ENCODE measurements around the gene ZNF771.

The ZNF771 gene

GRCh38 chr16:30407102-30407803 is at the start of gene ZNF771:
Gene ZNF771, plus strand, starts transcription at chr16:30407606. Its CDS starts 448 bp downstream, at chr16:30408054.
- no peaks in the 10 kb centered on the region for H3K9me3 Mint-ChIP-seq
- H3K4me3 Mint-ChIP-seq: peak within 1 kb of the TSS; percentile 91 to 98 (median 94)
- peak within 1 kb of the TSS; percentile 72 to 92 (median 87) for H3K27ac Mint-ChIP-seq
- H3K36me3 Mint-ChIP-seq (ENCODE audit: low read depth): peaks cover 9% of the 10 kb centered on the region
- no peaks in the 10 kb centered on the region for H3K27me3 Mint-ChIP-seq (ENCODE audit: low read depth)
- TF ChIP-seq CTCF (IDR thresholded peaks at IDR 0.05; ENCODE audit: unreplicated experiment in 3 of 3): peak in 1 of 3 experiments; percentile 25
- peaks cover 17% of the 10 kb centered on the region for H3K4me1 Mint-ChIP-seq

DNA sequence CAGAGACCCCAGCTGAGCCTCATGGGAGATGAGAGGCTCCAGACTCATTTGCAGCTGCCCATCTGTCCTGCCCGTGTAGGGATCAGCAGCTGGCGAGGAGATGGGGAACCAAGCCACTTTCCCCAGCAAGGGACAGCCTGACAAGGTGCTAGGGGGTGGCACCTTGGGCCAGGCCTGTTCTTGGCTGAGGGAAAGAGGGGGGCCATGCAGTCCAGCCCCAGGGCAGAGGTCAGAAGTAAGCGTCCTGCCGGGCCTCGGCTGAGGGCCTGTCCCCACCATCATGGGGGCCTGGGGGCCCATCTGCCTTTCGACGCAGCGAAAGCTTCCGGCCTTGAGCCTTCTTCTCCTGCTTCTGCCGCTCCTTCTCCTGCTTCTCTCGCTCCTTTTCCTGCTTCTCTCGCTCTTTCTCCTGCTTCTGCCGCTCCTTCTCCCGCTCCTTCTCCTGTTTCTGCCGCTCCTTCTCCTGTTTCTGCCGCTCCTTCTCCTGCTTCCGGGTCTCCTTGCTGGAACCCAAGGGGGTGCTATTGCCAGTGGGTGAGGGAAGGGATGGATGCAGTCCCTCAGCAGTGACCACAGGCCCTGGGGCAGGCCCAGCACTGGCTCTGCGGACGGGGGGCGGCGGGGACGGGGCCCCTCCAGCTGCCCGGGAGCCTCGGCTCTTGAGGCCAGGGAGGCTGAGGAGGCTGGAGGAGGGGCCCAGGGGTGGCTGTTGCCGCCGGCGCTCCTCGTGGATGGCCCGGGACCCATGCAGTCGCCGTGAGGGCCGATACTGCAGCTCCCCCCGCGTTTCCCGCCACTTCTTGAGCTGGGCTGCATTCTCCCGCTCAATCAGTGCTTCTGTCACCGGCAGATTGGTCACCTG is 49.5 kb upstream of the ZNF771 start:
- peak overlapping the region in 1 of 3 experiments; percentile 97 for H3K27ac Mint-ChIP-seq
- H3K27me3 Mint-ChIP-seq (ENCODE audit: low read depth): no peaks in the 10 kb centered on the region
- H3K36me3 Mint-ChIP-seq (ENCODE audit: low read depth): peaks cover 38% of the 10 kb centered on the region
- TF ChIP-seq CTCF (IDR thresholded peaks at IDR 0.05; ENCODE audit: unreplicated experiment in 3 of 3): no peak
- H3K9me3 Mint-ChIP-seq: no peaks in the 10 kb centered on the region
- H3K4me3 Mint-ChIP-seq: peak overlapping the region; percentile 28 to 72 (median 64)
- H3K4me1 Mint-ChIP-seq: peaks cover 18% of the 10 kb centered on the region

DNA sequence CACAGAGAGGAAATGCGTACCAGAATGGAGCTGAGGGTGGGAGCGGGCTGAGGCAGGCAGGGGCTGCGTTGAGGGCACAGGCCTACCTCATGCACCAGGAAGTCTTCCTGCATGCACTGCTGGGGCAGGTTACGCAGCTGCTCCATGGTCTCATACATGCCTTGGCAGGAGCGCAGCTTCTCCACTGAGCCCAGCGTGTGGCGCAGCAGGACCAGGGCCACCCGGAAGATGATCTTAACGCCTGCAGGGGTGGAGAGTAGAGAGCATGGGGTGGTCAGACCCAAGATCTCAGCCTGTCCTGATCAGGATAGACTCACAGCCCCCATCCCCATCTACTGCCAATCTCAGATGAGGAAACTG is 48.8 kb upstream of the ZNF771 start:
- Mint-ChIP-seq H3K27me3 (ENCODE audit: low read depth) (no peaks in the 10 kb centered on the region), H3K4me1 (peaks cover 18% of the 10 kb centered on the region), H3K36me3 (ENCODE audit: low read depth) (peaks cover 44% of the 10 kb centered on the region), H3K27ac (no peak overlapping the region), H3K9me3 (no peaks in the 10 kb centered on the region), H3K4me3 (no peak overlapping the region)
- no peak for TF ChIP-seq CTCF (IDR thresholded peaks at IDR 0.05; ENCODE audit: unreplicated experiment in 3 of 3)

- Mint-ChIP-seq H3K4me3 (no peak overlapping the region), H3K4me1 (peaks cover 16% of the 10 kb centered on the region), H3K9me3 (no peaks in the 10 kb centered on the region), H3K27me3 (ENCODE audit: low read depth) (no peaks in the 10 kb centered on the region), H3K27ac (no peak overlapping the region), H3K36me3 (ENCODE audit: low read depth) (peaks cover 45% of the 10 kb centered on the region)
- no peak for TF ChIP-seq CTCF (IDR thresholded peaks at IDR 0.05; ENCODE audit: unreplicated experiment in 3 of 3)
These were observed 48.2 kb upstream of the ZNF771 start for GRCh38 chr16:30358990-30359870.

GRCh38 chr16:30359871-30360170 is 47.6 kb upstream of the ZNF771 start:
- Mint-ChIP-seq H3K27ac (no peak overlapping the region), H3K9me3 (no peaks in the 10 kb centered on the region), H3K36me3 (ENCODE audit: low read depth) (peaks cover 46% of the 10 kb centered on the region), H3K27me3 (ENCODE audit: low read depth) (no peaks in the 10 kb centered on the region), H3K4me1 (peaks cover 11% of the 10 kb centered on the region), H3K4me3 (no peak overlapping the region)
- no peak for TF ChIP-seq CTCF (IDR thresholded peaks at IDR 0.05; ENCODE audit: unreplicated experiment in 3 of 3)
